KMS-11 (cell line): Measurements from ENCODE around the gene TRMT11.
"Not testable (repeated sequence)": the region's sequence is repeated elsewhere in the genome, so short reads cannot be mapped to it uniquely, and the experiment has no call there.

ENCODE experiments used
- H2AFZ ChIP-seq: fragments of 200-600 bp; sonication (generic); 2 replicates; pipeline ENCODE4 v1.6.1; 2016; ENCODE audit warnings: antibody characterized with exemption, mixed run types, low read depth
- H3K27ac ChIP-seq: fragments of 200-600 bp; sonication (generic); 2 replicates; pipeline ENCODE4 v1.6.1; 2016; ENCODE audit warnings: mild to moderate bottlenecking, mixed run types
- H3K27me3 ChIP-seq: fragments of 200-600 bp; sonication (generic); 2 replicates; pipeline ENCODE4 v1.6.1; 2017; ENCODE audit warnings: mild to moderate bottlenecking, low read depth, mixed run types, moderate library complexity; ENCODE audit not compliant: insufficient read depth
- H3K36me3 ChIP-seq: fragments of 200-600 bp; sonication (generic); 2 replicates; pipeline ENCODE4 v1.6.1; 2017; ENCODE audit warnings: mild to moderate bottlenecking, mixed run types; ENCODE audit not compliant: insufficient read depth
- H3K4me1 ChIP-seq: fragments of 200-600 bp; sonication (generic); 2 replicates; pipeline ENCODE4 v1.6.1; 2016; ENCODE audit warnings: mild to moderate bottlenecking, low read depth, mixed run types; ENCODE audit not compliant: poor library complexity, severe bottlenecking
- H3K4me2 ChIP-seq: fragments of 200-600 bp; sonication (generic); 2 replicates; pipeline ENCODE4 v1.7.0; 2016; ENCODE audit warnings: mild to moderate bottlenecking, mixed run types
- H3K4me3 ChIP-seq: fragments of 200-600 bp; sonication (generic); IDR thresholded peaks from 2 replicates; pipeline ENCODE4 v1.6.1; 2017; ENCODE audit warnings: low read depth, low read length, mixed read lengths; ENCODE audit not compliant: insufficient read depth
- H3K79me2 ChIP-seq: fragments of 200-600 bp; sonication (generic); 2 replicates; pipeline ENCODE4 v1.6.1; 2016; ENCODE audit warnings: low read depth, mixed run types; ENCODE audit not compliant: insufficient read depth
- H3K9ac ChIP-seq: fragments of 200-600 bp; sonication (generic); 2 replicates; pipeline ENCODE4 v1.6.1; 2016; ENCODE audit warnings: mild to moderate bottlenecking, mixed run types
- H4K20me1 ChIP-seq: fragments of 200-600 bp; sonication (generic); 2 replicates; pipeline ENCODE4 v1.6.1; 2016; ENCODE audit warnings: mild to moderate bottlenecking, mixed run types; ENCODE audit not compliant: insufficient read depth
- TF ChIP-seq, protein P1 (sequence below): fragments of 200-600 bp; sonication (generic); conservative IDR thresholded peaks from 2 replicates; pipeline ENCODE4 v1.6.1; 2017; ENCODE audit warnings: low read depth, mild to moderate bottlenecking, antibody characterized with exemption, low read length, moderate library complexity, mixed read lengths

Gene TRMT11

DNA sequence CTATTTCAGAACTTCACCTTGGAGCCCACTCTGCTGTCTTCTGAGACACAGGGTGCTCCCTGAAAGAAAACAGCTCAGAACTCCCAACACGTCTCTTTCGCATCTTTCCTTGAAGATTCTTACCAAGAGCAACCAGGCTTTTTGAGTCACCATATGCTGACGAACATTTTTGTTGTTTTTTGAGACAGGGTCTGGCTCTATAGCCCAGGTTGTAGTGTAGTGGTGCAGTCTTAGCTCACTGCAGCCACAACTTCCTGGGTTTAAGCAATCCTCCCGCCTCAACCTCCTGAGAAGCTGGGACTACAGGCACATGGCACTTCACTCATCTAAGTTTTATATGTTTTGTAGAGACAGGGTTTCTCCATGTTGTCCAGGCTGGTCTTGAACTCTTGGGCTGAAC lies 68.5 kb downstream of the TRMT11 start:
- no peaks in the 10 kb centered on the region for H3K4me1 ChIP-seq
- no peak overlapping the region for H3K27ac ChIP-seq
- H3K79me2 ChIP-seq: no peaks in the 10 kb centered on the region
- H3K4me2 ChIP-seq: no peak overlapping the region
- H3K4me3 ChIP-seq: no peak overlapping the region
- H4K20me1 ChIP-seq: no peaks in the 10 kb centered on the region
- H2AFZ ChIP-seq: no peak overlapping the region
- no peak overlapping the region for H3K9ac ChIP-seq
- H3K36me3 ChIP-seq: no peaks in the 10 kb centered on the region
- TF ChIP-seq, protein P1, sequence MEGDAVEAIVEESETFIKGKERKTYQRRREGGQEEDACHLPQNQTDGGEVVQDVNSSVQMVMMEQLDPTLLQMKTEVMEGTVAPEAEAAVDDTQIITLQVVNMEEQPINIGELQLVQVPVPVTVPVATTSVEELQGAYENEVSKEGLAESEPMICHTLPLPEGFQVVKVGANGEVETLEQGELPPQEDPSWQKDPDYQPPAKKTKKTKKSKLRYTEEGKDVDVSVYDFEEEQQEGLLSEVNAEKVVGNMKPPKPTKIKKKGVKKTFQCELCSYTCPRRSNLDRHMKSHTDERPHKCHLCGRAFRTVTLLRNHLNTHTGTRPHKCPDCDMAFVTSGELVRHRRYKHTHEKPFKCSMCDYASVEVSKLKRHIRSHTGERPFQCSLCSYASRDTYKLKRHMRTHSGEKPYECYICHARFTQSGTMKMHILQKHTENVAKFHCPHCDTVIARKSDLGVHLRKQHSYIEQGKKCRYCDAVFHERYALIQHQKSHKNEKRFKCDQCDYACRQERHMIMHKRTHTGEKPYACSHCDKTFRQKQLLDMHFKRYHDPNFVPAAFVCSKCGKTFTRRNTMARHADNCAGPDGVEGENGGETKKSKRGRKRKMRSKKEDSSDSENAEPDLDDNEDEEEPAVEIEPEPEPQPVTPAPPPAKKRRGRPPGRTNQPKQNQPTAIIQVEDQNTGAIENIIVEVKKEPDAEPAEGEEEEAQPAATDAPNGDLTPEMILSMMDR: no peak
- no peaks in the 10 kb centered on the region for H3K27me3 ChIP-seq

DNA sequence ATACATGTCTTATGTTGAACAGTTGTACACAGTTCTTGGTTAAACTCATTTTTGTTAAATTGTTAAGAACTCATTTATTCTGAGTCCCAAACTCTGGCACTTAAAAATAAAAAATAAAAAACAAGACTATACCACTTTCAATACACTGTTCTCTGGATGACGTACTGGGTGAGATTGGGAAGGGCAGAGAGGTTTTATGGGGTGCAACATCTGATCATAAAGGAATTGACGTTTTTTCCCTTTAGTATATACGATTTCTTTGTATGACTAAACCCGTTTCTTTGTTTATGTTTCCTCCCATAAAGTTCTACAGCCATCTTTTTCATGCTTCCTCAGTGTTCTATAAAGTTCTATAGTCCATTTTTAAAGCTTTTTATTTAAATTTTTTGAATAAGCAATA lies 69.1 kb downstream of the TRMT11 start:
- Histone ChIP-seq H3K79me2 (no peaks in the 10 kb centered on the region), H3K9ac (no peak overlapping the region), H3K36me3 (no peaks in the 10 kb centered on the region), H3K27ac (no peak overlapping the region), H3K4me3 (no peak overlapping the region), H3K4me1 (no peaks in the 10 kb centered on the region), H3K4me2 (no peak overlapping the region), H3K27me3 (no peaks in the 10 kb centered on the region), H2AFZ (no peak overlapping the region), H4K20me1 (no peaks in the 10 kb centered on the region)
- TF ChIP-seq, protein P1: no peak

DNA sequence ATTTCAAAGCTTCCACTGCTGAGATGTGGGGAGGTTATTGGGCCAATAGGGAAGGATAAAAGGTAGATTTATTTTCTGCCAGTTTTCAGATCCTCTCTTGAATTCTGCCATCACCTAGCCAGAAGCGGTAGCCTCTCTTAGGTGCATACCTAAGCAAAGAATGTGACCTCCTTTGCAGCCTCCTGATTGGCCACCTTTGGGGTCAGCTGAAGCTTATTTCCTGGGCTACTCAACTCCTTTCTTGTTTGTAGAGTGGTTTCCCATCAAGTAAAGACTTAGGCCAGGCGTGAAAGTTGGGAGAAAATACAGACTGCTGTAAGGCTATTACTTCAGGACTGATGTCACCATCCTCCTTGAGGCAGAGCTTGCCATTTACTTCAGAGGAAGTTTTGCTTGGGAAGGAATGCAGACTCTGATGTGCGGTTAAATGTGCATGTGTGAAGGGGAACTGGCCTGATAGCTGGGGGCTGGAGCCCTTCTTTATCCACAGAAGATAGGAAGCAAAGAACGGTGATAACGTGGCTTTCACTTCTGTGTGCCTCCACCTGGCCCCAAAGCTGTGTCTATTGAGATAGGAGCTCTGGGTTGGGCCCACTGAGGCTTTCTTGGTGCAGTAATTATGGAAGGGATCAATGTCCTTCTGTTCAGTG lies 70.1 kb downstream of the TRMT11 start:
- no peaks in the 10 kb centered on the region for H3K79me2 ChIP-seq
- H3K4me1 ChIP-seq: no peaks in the 10 kb centered on the region
- H2AFZ ChIP-seq: no peak overlapping the region
- no peaks in the 10 kb centered on the region for H4K20me1 ChIP-seq
- H3K9ac ChIP-seq: no peak overlapping the region
- H3K27me3 ChIP-seq: no peaks in the 10 kb centered on the region
- H3K27ac ChIP-seq: no peak overlapping the region
- no peaks in the 10 kb centered on the region for H3K36me3 ChIP-seq
- H3K4me2 ChIP-seq: no peak overlapping the region
- H3K4me3 ChIP-seq: no peak overlapping the region
- TF ChIP-seq, protein P1: no peak

DNA sequence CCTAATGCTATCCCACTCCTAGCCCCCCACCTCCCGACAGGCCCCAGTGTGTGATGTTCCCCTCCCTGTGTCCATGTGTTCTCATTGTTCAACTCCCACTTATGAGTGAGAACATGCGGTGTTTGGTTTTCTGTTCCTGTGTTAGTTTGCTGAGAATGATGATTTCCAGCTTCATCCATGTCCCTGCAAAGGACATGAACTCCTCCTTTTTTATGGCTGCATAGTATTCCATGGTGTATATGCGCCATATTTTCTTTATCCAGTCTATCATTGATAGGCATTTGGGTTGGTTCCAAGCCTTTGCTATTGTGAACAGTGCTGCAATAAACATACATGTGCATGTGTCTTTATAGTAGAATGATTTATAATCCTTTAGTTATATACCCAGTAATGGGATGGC lies 71.7 kb downstream of the TRMT11 start:
- H3K27me3 ChIP-seq, H2AFZ ChIP-seq, H3K4me3 ChIP-seq, H3K36me3 ChIP-seq, H4K20me1 ChIP-seq, H3K27ac ChIP-seq, H3K9ac ChIP-seq, H3K4me2 ChIP-seq, H3K79me2 ChIP-seq, H3K4me1 ChIP-seq: not testable (repeated sequence)

DNA sequence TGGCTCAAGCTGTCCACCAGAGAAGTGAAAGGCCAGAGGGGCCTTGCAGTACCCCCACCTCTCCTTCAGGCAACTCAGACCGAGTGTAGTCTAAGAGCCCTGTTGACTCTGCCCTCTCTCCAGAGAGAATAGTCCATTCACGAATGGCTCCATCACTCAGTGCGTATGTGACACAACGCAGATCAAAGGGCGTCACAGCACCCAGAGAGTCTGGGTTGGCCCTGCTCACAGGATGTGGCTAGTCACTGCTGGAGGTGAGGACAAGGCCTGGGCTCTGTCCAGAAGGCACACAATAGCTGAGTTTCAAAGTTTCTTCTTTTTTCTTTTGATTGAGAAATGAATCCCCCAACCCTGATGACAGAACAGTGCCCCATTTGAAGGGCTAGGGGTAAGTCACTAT lies 74.1 kb downstream of the TRMT11 start:
- no peak overlapping the region for H3K4me2 ChIP-seq
- H3K9ac ChIP-seq: no peak overlapping the region
- no peak overlapping the region for H2AFZ ChIP-seq
- TF ChIP-seq, protein P1: no peak
- no peak overlapping the region for H3K27ac ChIP-seq
- H3K36me3 ChIP-seq: no peaks in the 10 kb centered on the region
- no peaks in the 10 kb centered on the region for H3K79me2 ChIP-seq
- no peaks in the 10 kb centered on the region for H3K4me1 ChIP-seq
- H3K27me3 ChIP-seq: no peaks in the 10 kb centered on the region
- H4K20me1 ChIP-seq: no peaks in the 10 kb centered on the region
- H3K4me3 ChIP-seq: no peak overlapping the region
